K562 (cell line): Measurements from ENCODE around the gene RNF19B. TPM values are rescaled to one million over a fixed set of nuclear protein-coding genes. Genes with fewer than 3 reads are reported as not detected.
A peak's percentile ranks its signal among the peaks of the same experiment; 100 is the strongest.

Experiments
- CTCF ChIP-seq, 3 experiments: IDR thresholded peaks in 2 of 3; conservative IDR thresholded peaks in 1 of 3; 2 replicates each; pipeline ENCODE4 v1.5.1; 2011 to 2012; ENCODE audit warnings: low read length in 3 of 3, mild to moderate bottlenecking in 3 of 3, control low read depth in 2 of 3, improper control_type of control experiment in 1 of 3, inconsistent platforms in 1 of 3, low read depth in 1 of 3, mixed read lengths in 1 of 3, moderate library complexity in 1 of 3; ENCODE audit not compliant: insufficient read depth in 2 of 3
- DEAF1 ChIP-seq: fragments of 450-650 bp; formaldehyde crosslinking; IDR thresholded peaks from 2 replicates; pipeline ENCODE4 v1.4.0; 2020; ENCODE audit warnings: mild to moderate bottlenecking, moderate library complexity
- NR3C1 ChIP-seq: sonication (generic); formaldehyde crosslinking; IDR thresholded peaks from 2 replicates; pipeline ENCODE4 v1.8.1; 2022; ENCODE audit warnings: missing genetic modification reagents
- PHF21A ChIP-seq: fragments of 450-650 bp; IDR thresholded peaks from 2 replicates; pipeline ENCODE4 v1.6.1; 2017; ENCODE audit warnings: low read depth, borderline replicate concordance
- PYGO2 ChIP-seq: fragments of 450-650 bp; IDR thresholded peaks from 2 replicates; pipeline ENCODE4 v1.6.1; 2016; ENCODE audit warnings: mild to moderate bottlenecking, missing genetic modification characterization, moderate library complexity, missing compliant biosample characterization
- RBM14 ChIP-seq: fragments of 200-400 bp; formaldehyde crosslinking; IDR thresholded peaks from 2 replicates; pipeline ENCODE4 v1.6.1; 2018; ENCODE audit warnings: low read depth, mild to moderate bottlenecking, low read length, moderate library complexity, borderline replicate concordance; ENCODE audit not compliant: insufficient read depth
- REST ChIP-seq, 2 experiments: fragments of 450-650 bp; formaldehyde crosslinking in 1 of 2; IDR thresholded peaks; 2 replicates each; pipeline versions ENCODE4 v1.4.0 to v1.6.1; 2014 to 2020; ENCODE audit warnings: mild to moderate bottlenecking in 2 of 2, borderline replicate concordance in 1 of 2, low read depth in 1 of 2
- SOX6 ChIP-seq: fragments of 450-650 bp; IDR thresholded peaks from 2 replicates; pipeline ENCODE4 v1.6.1; 2014; ENCODE audit warnings: mild to moderate bottlenecking
- ZNF639 ChIP-seq, 2 experiments: fragments of 200-800 bp in 1 of 2; sonication (Bioruptor generic) in 1 of 2; sonication (generic) in 1 of 2; formaldehyde crosslinking in 1 of 2; IDR thresholded peaks in 1 of 2; conservative IDR thresholded peaks in 1 of 2; 2 replicates each; pipeline versions ENCODE4 v1.5.0 to v1.6.1; 2016 to 2020; ENCODE audit warnings: missing compliant biosample characterization in 1 of 2, missing genetic modification characterization in 1 of 2, missing genetic modification reagents in 1 of 2
- polyA plus RNA-seq, 8 experiments: library from polyadenylated mRNA; depleted of rRNA in 4 of 8; stranded (reverse) in 5 of 8; unstranded in 3 of 8; fragments of >200 nt; fragmentation: Nextera tagmentation in 2 of 8; fragmentation: Illumina TruSeq in 1 of 8; extraction: Ambion mirVana in 2 of 8; extraction: Trizol in 1 of 8; gene quantifications; 2 replicates each; pipeline versions ENCODE4 v1.2.1 to v1.2.3, GENCODE V29; 2011 to 2014; ENCODE audit warnings: inconsistent platforms in 1 of 8, missing spikeins in 1 of 8
- total RNA-seq, 7 experiments: library from RNA; depleted of rRNA in 6 of 7; stranded (reverse); fragments of >200 nt in 6 of 7; fragmentation: Illumina TruSeq in 2 of 7; extraction: Trizol in 2 of 7; gene quantifications; 2 replicates each; pipeline versions ENCODE4 v1.2.1 to v1.2.3, GENCODE V29; 2011 to 2021; ENCODE audit warnings: low replicate concordance in 1 of 7
- TF ChIP-seq, protein P1 (sequence below): fragments of 450-650 bp; IDR thresholded peaks from 2 replicates; pipeline ENCODE4 v1.6.1; 2016

The RNF19B gene
- total and polyA plus RNA-seq, 9 of the 15 experiments (the other 6 are each of a cell fraction or from before 2014, with no cell fraction given): 2.6 to 14.9 (median 10.1) TPM

- peak; percentile 75 for TF ChIP-seq REST (IDR thresholded peaks at IDR 0.05; ENCODE audit: borderline replicate concordance)
- TF ChIP-seq REST (CRISPR knock-in tag; IDR thresholded peaks at IDR 0.05; ENCODE audit: low read depth): no peak
- no peak for TF ChIP-seq RBM14
- TF ChIP-seq, protein P1, sequence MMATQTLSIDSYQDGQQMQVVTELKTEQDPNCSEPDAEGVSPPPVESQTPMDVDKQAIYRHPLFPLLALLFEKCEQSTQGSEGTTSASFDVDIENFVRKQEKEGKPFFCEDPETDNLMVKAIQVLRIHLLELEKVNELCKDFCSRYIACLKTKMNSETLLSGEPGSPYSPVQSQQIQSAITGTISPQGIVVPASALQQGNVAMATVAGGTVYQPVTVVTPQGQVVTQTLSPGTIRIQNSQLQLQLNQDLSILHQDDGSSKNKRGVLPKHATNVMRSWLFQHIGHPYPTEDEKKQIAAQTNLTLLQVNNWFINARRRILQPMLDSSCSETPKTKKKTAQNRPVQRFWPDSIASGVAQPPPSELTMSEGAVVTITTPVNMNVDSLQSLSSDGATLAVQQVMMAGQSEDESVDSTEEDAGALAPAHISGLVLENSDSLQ: no peak
- no peak for TF ChIP-seq NR3C1 (CRISPR knock-in tag)
- TF ChIP-seq PYGO2 (tag): no peak
- no peak for TF ChIP-seq DEAF1 (CRISPR knock-in tag)
- no peak for TF ChIP-seq PHF21A
- TF ChIP-seq CTCF (IDR thresholded peaks at IDR 0.05 in 2 of 3, conservative IDR thresholded peaks at IDR 0.05 in 1 of 3; ENCODE audit: insufficient read depth in 2 of 3, low read depth in 1 of 3, low read length in 3 of 3): peak; percentile 56 to 66 (median 66)
- TF ChIP-seq ZNF639 (CRISPR knock-in tag; conservative IDR thresholded peaks at IDR 0.05 in 1 of 2, IDR thresholded peaks at IDR 0.05 in 1 of 2): 0 out of 4 replicates have a peak, but pooled peaks of 1 of the 2 experiments have one; percentile 19
- TF ChIP-seq SOX6: 0 out of 2 replicates have a peak, but pooled peaks have one; percentile 12
Measured at GRCh38 chr1:33007190-33008050, 42.8 kb upstream of the RNF19B start (continued).
